HepG2 (cell line): ENCODE data around the gene OARD1. TPM values are rescaled to one million over a fixed set of nuclear protein-coding genes. Genes with fewer than 3 reads are reported as not detected.

Experiments
- FOXA1 ChIP-seq, 2 experiments: fragments of 450-650 bp in 1 of 2; sonication (generic) in 1 of 2; formaldehyde crosslinking in 1 of 2; IDR thresholded peaks; 2 replicates each; pipeline versions ENCODE4 v1.4.0 to v1.6.1; 2016 to 2020; ENCODE audit warnings: missing genetic modification reagents in 1 of 2
- FOXP1 ChIP-seq, 2 experiments: fragments of 450-650 bp in 1 of 2; IDR thresholded peaks; 2 replicates each; pipeline ENCODE4 v1.6.1; 2017 to 2018; ENCODE audit warnings: antibody characterized with exemption in 1 of 2
- GTF3A ChIP-seq: sonication (generic); formaldehyde crosslinking; conservative IDR thresholded peaks from 2 replicates; pipeline ENCODE4 v1.4.0; 2020; ENCODE audit warnings: mild to moderate bottlenecking, missing genetic modification reagents
- HNRNPK ChIP-seq: fragments of 200-400 bp; formaldehyde crosslinking; IDR thresholded peaks from 2 replicates; pipeline ENCODE4 v1.6.1; 2018; ENCODE audit warnings: low read length, low read depth, moderate library complexity, mild to moderate bottlenecking; ENCODE audit not compliant: poor library complexity, severe bottlenecking
- KLF16 ChIP-seq, 2 experiments: sonication (generic) in 1 of 2; formaldehyde crosslinking in 1 of 2; IDR thresholded peaks; 2 replicates each; pipeline versions ENCODE4 v1.6.1 to v1.8.0; 2016 to 2023; ENCODE audit warnings: missing genetic modification reagents in 2 of 2, missing compliant biosample characterization in 1 of 2
- MTA1 ChIP-seq: sonication (generic); formaldehyde crosslinking; IDR thresholded peaks from 2 replicates; pipeline ENCODE4 v1.4.0; 2020; ENCODE audit warnings: missing genetic modification reagents, mild to moderate bottlenecking, borderline replicate concordance
- NRL ChIP-seq: sonication (generic); formaldehyde crosslinking; IDR thresholded peaks from 2 replicates; pipeline ENCODE4 v1.5.0; 2020; ENCODE audit warnings: missing genetic modification reagents, mild to moderate bottlenecking, moderate library complexity, borderline replicate concordance
- PCBP2 ChIP-seq: fragments of 200-400 bp; formaldehyde crosslinking; optimal IDR thresholded peaks from 2 replicates; pipeline ENCODE3; 2018; ENCODE audit warnings: low read length, low read depth; ENCODE audit not compliant: poor library complexity, severe bottlenecking
- SIX4 ChIP-seq: sonication (generic); formaldehyde crosslinking; IDR thresholded peaks from 2 replicates; pipeline ENCODE4 v1.4.0; 2020; ENCODE audit warnings: missing genetic modification reagents
- ZBTB7A ChIP-seq: sonication (generic); formaldehyde crosslinking; IDR thresholded peaks from 2 replicates; pipeline ENCODE4 v1.8.0; 2022; ENCODE audit warnings: mild to moderate bottlenecking, missing genetic modification reagents
- ZKSCAN5 ChIP-seq: sonication (generic); formaldehyde crosslinking; IDR thresholded peaks from 2 replicates; pipeline ENCODE4 v1.5.1; 2020; ENCODE audit warnings: mild to moderate bottlenecking, missing genetic modification reagents
- ZNF224 ChIP-seq: sonication (generic); formaldehyde crosslinking; IDR thresholded peaks from 2 replicates; pipeline ENCODE4 v1.5.0; 2020; ENCODE audit warnings: mild to moderate bottlenecking, missing genetic modification reagents
- ZNF441 ChIP-seq: sonication (generic); formaldehyde crosslinking; IDR thresholded peaks from 2 replicates; pipeline ENCODE4 v1.7.0; 2021; ENCODE audit warnings: missing genetic modification reagents, borderline replicate concordance
- ZNF629 ChIP-seq: sonication (generic); formaldehyde crosslinking; conservative IDR thresholded peaks from 2 replicates; pipeline ENCODE4 v1.5.0; 2020; ENCODE audit warnings: missing genetic modification reagents
- polyA plus RNA-seq, 8 experiments: library from polyadenylated mRNA; depleted of rRNA in 3 of 8; stranded (reverse) in 7 of 8; unstranded in 1 of 8; fragments of >200 nt; fragmentation: Illumina TruSeq in 4 of 8; extraction: Trizol in 4 of 8; gene quantifications; 2 replicates each; pipeline versions ENCODE4 v1.2.1 to v1.2.3, GENCODE V29; 2011 to 2016; ENCODE audit warnings: low read depth in 4 of 8, missing spikeins in 1 of 8, mixed read lengths in 1 of 8; ENCODE audit not compliant: insufficient read depth in 1 of 8
- total RNA-seq, 5 experiments: library from RNA; depleted of rRNA; stranded (reverse); fragments of >200 nt; fragmentation: Illumina TruSeq; extraction: Trizol; gene quantifications; 2 replicates each; pipeline ENCODE4 v1.2.3, GENCODE V29; 2016; ENCODE audit warnings: low read depth in 1 of 5
- TF ChIP-seq, protein P1 (sequence below): IDR thresholded peaks from 2 replicates; pipeline ENCODE4 v1.6.1; 2016; ENCODE audit warnings: control low read depth
- TF ChIP-seq, protein P2 (sequence below), 2 experiments: sonication (generic) in 1 of 2; formaldehyde crosslinking in 1 of 2; IDR thresholded peaks; 2 replicates each; pipeline versions ENCODE4 v1.4.0 to v1.6.1; 2016 to 2020; ENCODE audit warnings: borderline replicate concordance in 1 of 2, low read depth in 1 of 2, mild to moderate bottlenecking in 1 of 2, missing genetic modification reagents in 1 of 2
- TF ChIP-seq, protein P3 (sequence below): IDR thresholded peaks from 2 replicates; pipeline ENCODE4 v1.6.1; 2016
- TF ChIP-seq, protein P4 (sequence below): sonication (generic); formaldehyde crosslinking; IDR thresholded peaks from 2 replicates; pipeline ENCODE4 v1.4.0; 2020; ENCODE audit warnings: missing genetic modification reagents

Gene OARD1
- total and polyA plus RNA-seq, 2 of the 13 experiments (the other 11 are each of a cell fraction or from before 2014, with no cell fraction given), result 18.4 to 49.0 TPM

DNA sequence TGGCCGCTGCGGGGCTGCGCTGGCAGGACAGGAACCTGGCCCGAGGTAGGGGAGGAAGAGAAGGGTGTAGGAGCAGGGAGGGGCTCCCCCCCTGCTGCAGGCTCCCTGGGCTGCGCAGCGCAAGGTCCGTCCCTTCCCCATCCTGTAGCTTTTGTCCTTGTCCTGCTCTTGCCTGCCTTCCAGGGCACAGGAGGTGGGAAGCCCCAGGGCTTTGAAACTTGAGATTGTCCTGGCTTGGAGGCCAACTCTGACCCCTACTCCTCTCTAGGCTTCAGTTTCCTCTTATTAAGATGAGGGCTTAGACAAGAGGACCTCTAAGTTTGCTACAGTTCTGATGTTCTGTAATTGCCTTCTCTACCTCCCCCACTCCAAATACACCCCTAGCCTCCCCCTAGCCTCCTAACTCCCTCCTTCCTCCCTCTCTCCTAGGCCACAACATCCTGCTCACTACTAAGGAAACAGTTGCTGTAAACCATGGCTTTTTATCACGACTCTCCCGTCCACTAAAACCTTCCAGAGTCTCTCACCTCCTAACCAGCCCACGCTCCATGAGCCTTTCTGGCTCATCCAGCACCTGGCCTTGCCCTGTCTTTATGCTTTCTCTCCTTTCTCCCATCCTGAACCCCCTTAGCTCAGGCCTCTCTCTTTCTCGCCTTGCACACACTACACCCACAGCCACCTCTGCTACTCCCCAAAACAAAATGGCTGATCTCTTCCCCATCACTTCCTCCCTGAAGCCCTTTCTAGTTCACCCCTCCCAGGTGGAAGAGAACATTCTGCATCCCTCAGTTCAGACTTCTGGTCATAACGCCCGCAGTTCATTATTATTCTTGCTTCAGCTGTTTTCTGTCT, 43.4 kb downstream of the OARD1 start (continued):
- TF ChIP-seq ZNF441 (CRISPR knock-in tag) (no peak), HNRNPK (peak; percentile 32), FOXA1 (IDR thresholded peaks at IDR 0.05) (no peak), FOXA1 (CRISPR knock-in tag; IDR thresholded peaks at IDR 0.05) (no peak), GTF3A (CRISPR knock-in tag) (0 out of 2 replicates have a peak, but pooled peaks have one; percentile 2), MTA1 (CRISPR knock-in tag) (0 out of 2 replicates have a peak, but pooled peaks have one; percentile 55), NRL (CRISPR knock-in tag) (no peak), FOXP1 (IDR thresholded peaks at IDR 0.05) (no peak), FOXP1 (CRISPR knock-in tag; IDR thresholded peaks at IDR 0.05) (no peak), ZNF629 (CRISPR knock-in tag) (no peak), SIX4 (CRISPR knock-in tag) (no peak), ZNF224 (no peak), KLF16 (CRISPR knock-in tag; IDR thresholded peaks at IDR 0.05) (no peak), PCBP2 (peak; percentile 57), ZBTB7A (CRISPR knock-in tag) (no peak), ZKSCAN5 (CRISPR knock-in tag) (no peak)
- TF ChIP-seq, protein P1, sequence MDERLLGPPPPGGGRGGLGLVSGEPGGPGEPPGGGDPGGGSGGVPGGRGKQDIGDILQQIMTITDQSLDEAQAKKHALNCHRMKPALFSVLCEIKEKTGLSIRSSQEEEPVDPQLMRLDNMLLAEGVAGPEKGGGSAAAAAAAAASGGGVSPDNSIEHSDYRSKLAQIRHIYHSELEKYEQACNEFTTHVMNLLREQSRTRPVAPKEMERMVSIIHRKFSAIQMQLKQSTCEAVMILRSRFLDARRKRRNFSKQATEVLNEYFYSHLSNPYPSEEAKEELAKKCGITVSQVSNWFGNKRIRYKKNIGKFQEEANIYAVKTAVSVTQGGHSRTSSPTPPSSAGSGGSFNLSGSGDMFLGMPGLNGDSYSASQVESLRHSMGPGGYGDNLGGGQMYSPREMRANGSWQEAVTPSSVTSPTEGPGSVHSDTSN, result no peak
- TF ChIP-seq, protein P2, sequence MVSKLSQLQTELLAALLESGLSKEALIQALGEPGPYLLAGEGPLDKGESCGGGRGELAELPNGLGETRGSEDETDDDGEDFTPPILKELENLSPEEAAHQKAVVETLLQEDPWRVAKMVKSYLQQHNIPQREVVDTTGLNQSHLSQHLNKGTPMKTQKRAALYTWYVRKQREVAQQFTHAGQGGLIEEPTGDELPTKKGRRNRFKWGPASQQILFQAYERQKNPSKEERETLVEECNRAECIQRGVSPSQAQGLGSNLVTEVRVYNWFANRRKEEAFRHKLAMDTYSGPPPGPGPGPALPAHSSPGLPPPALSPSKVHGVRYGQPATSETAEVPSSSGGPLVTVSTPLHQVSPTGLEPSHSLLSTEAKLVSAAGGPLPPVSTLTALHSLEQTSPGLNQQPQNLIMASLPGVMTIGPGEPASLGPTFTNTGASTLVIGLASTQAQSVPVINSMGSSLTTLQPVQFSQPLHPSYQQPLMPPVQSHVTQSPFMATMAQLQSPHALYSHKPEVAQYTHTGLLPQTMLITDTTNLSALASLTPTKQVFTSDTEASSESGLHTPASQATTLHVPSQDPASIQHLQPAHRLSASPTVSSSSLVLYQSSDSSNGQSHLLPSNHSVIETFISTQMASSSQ (IDR thresholded peaks at IDR 0.05; ENCODE audit: low read depth), result no peak
- TF ChIP-seq, protein P2 (CRISPR knock-in tag; IDR thresholded peaks at IDR 0.05; ENCODE audit: borderline replicate concordance), result 0 out of 2 replicates have a peak, but pooled peaks have one; percentile 32
- TF ChIP-seq, protein P3, sequence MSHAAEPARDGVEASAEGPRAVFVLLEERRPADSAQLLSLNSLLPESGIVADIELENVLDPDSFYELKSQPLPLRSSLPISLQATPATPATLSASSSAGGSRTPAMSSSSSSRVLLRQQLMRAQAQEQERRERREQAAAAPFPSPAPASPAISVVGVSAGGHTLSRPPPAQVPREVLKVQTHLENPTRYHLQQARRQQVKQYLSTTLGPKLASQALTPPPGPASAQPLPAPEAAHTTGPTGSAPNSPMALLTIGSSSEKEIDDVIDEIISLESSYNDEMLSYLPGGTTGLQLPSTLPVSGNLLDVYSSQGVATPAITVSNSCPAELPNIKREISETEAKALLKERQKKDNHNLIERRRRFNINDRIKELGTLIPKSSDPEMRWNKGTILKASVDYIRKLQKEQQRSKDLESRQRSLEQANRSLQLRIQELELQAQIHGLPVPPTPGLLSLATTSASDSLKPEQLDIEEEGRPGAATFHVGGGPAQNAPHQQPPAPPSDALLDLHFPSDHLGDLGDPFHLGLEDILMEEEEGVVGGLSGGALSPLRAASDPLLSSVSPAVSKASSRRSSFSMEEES (CRISPR knock-in tag), result no peak
- TF ChIP-seq, protein P4, sequence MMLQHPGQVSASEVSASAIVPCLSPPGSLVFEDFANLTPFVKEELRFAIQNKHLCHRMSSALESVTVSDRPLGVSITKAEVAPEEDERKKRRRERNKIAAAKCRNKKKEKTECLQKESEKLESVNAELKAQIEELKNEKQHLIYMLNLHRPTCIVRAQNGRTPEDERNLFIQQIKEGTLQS, result no peak
